ENCODE data around the gene C3orf20.

The C3orf20 gene

GRCh38 chr3:14812196-14812790, 137.4 kb downstream of the C3orf20 start:
- no peak for DNase-seq (ENCODE audit: low read depth in 2 of 2)

DNA sequence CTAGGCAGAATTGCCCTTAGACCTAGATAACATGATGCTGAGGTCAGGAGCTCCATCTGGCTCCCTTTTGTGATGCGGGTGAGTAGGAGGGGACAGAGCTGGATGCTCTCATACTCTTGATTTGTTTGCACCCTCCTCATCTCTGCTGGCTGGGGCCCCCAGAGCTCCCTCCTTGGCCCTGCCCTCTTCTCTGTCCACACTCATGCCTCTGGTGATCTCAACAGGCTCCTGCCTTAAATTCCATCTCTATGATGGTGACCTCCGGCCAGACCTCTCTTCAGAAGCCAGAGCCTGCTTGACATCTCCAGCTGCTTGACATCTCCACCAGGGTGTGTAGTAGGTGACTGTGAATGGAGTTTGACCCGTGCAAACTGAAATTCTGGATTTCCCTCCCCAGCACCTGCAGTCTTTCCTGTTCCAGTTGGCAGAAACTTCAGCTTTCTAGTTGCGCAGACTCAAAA, 139.5 kb downstream of the C3orf20 start:
- DNase-seq (ENCODE audit: low read depth in 2 of 2): no peak

DNA sequence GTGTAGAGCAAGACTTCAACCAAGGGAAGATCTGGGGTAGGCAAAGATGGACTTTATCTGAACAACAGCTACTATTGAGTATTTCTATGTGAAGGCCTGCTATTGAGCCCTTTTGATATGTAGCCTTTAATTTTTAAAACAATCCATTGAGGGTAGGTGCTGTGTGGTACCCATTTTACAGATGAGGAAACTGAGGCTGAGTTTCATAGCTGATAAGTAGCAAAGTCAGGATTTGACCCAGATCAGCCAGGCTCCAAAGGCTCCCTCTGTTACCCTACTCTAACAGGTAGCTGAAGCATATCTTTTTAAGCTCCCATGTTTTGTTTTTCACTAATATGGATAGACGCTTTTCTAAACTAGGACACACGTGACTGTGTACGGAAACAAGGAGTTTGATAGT, 141.4 kb downstream of the C3orf20 start:
- DNase-seq (ENCODE audit: low read depth in 2 of 2): no peak

DNA sequence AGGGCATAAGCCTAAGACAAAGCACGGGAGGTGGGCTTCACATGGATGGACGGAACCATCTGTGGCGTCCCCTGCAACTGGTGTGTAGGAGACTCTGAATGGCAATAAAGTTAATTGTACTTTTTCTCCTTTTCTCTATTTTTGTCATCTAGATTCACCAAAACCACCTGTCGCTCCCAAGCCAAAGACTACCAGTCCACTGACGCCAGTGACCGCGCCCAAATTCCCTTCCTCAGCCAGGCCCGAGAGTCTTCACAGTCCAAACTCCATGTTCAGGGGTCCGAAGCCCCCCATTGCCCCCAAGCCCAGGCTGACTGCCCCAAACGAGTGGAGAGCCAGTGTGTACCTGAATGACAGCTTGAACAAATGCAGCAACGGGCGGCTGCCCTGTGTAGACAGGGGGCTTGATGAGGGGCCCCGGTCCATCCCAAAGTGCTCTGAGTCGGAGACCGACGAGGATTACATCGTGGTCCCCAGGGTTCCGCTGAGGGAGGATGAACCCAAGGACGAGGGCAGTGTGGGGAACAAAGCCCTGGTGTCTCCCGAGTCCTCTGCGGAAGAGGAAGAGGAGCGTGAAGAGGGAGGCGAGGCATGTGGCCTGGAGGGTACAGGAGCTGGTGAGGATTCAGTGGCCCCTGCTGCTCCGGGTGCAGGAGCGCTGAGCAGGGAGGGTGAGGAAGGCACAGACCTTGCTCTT, 144.0 kb downstream of the C3orf20 start, which contains the start of gene FGD5:
TSS of gene FGD5 (plus strand) at position 159 of the 697 bp plus-strand sequence. CDS start at position 269, 110 bp downstream.
- no peak for DNase-seq (ENCODE audit: low read depth in 2 of 2)

GRCh38 chr3:14819671-14820070, 144.7 kb downstream of the C3orf20 start:
- no peak for DNase-seq (ENCODE audit: low read depth in 2 of 2)

GRCh38 chr3:14820156-14820555, 145.2 kb downstream of the C3orf20 start:
- DNase-seq (ENCODE audit: low read depth in 2 of 2): no peak

- no peak for DNase-seq (ENCODE audit: low read depth in 2 of 2)
These were observed 146.2 kb downstream of the C3orf20 start for GRCh38 chr3:14821151-14821550.

DNA sequence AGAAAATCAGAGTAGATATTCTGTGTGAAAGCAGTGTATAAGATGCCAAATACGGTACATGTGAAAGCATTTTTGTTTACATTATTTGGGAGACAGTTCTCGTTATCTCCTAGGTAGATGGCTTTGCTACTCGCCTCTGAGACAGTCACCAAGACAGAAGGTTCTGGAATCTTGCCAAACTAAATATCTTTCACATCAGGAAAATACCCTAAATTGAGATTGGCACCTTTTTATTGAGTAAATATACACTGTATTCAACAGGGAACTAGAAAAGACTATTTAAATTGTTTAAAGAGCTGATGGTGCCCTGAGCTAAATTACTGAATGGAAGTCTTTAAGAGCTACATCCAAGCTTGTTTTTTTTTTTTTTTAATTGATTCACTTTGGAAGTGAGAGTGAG, 147.2 kb downstream of the C3orf20 start:
- DNase-seq (ENCODE audit: low read depth in 2 of 2): no peak

Data from stimulated activated CD8-positive, alpha-beta memory T cell treated with anti-CD3 and anti-CD28 coated beads, Interleukin-7, amount 100 ng/mL, for 4 hours (primary cell).